CD4-positive, alpha-beta T cell treated with Interleukin-17A for 1 hour (primary cell): ENCODE measurements around the gene INTS3.

ENCODE experiments used
- DNase-seq: peaks from one replicate; pipeline ENCODE4 v3.0.0-alpha.2; 2020

The INTS3 gene

GRCh38 chr1:153727463-153728304 is at the start of gene INTS3:
Gene INTS3, plus strand, starts transcription at chr1:153728050. Its CDS starts 585 bp downstream, at chr1:153728635.
- peak; percentile 100 for DNase-seq

GRCh38 chr1:153678519-153679336 is 49.1 kb upstream of the INTS3 start, which contains the start of gene NPR1:
Gene NPR1, plus strand, starts transcription at chr1:153678688. Its CDS starts 421 bp downstream, at chr1:153679109.
- no peak for DNase-seq

GRCh38 chr1:153679337-153680119 is 48.3 kb upstream of the INTS3 start:
- peak; percentile 25 for DNase-seq

GRCh38 chr1:153680120-153680403 is 47.8 kb upstream of the INTS3 start:
- no peak for DNase-seq

- DNase-seq: no peak
Observed at GRCh38 chr1:153682730-153683129, 45.1 kb upstream of the INTS3 start.

GRCh38 chr1:153683854-153684253 is 44.0 kb upstream of the INTS3 start:
- no peak for DNase-seq

- DNase-seq: no peak
Observed at GRCh38 chr1:153684892-153685291, 43.0 kb upstream of the INTS3 start.

GRCh38 chr1:153685544-153686340 is 42.1 kb upstream of the INTS3 start:
- no peak for DNase-seq

- no peak for DNase-seq
Observed at GRCh38 chr1:153687346-153688125, 40.3 kb upstream of the INTS3 start.

GRCh38 chr1:153688276-153688675 is 39.6 kb upstream of the INTS3 start:
- no peak for DNase-seq

GRCh38 chr1:153688736-153689328 is 39.0 kb upstream of the INTS3 start:
- DNase-seq: no peak

GRCh38 chr1:153693466-153693865 is 34.4 kb upstream of the INTS3 start:
- no peak for DNase-seq

- no peak for DNase-seq
Observed at GRCh38 chr1:153696741-153697140, 31.1 kb upstream of the INTS3 start.

- DNase-seq: no peak
Observed at GRCh38 chr1:153697191-153698019, 30.4 kb upstream of the INTS3 start.

- DNase-seq: no peak
Observed at GRCh38 chr1:153698020-153698922, 29.6 kb upstream of the INTS3 start.

- DNase-seq: no peak
Observed at GRCh38 chr1:153698923-153699714, 28.7 kb upstream of the INTS3 start.

- DNase-seq: no peak
Observed at GRCh38 chr1:153699768-153700167, 28.1 kb upstream of the INTS3 start.

GRCh38 chr1:153705484-153705883 is 22.4 kb upstream of the INTS3 start:
- no peak for DNase-seq
